ENCODE data around the gene PLEKHD1.
"Not testable (repeated sequence)": the region's sequence is repeated elsewhere in the genome, so short reads cannot be mapped to it uniquely, and the experiment has no call there.

PLEKHD1 gene

GRCh38 chr14:69481815-69482568 lies 2.5 kb upstream of the PLEKHD1 start:
- DNase-seq (ENCODE audit: low read depth in 2 of 2), result no peak

- DNase-seq (ENCODE audit: low read depth in 2 of 2), result no peak
Measured at GRCh38 chr14:69483765-69484443, 624 bp upstream of the PLEKHD1 start.

- DNase-seq (ENCODE audit: low read depth in 2 of 2), result no peak
Measured at GRCh38 chr14:69485315-69485660, 760 bp downstream of the PLEKHD1 start.

DNA sequence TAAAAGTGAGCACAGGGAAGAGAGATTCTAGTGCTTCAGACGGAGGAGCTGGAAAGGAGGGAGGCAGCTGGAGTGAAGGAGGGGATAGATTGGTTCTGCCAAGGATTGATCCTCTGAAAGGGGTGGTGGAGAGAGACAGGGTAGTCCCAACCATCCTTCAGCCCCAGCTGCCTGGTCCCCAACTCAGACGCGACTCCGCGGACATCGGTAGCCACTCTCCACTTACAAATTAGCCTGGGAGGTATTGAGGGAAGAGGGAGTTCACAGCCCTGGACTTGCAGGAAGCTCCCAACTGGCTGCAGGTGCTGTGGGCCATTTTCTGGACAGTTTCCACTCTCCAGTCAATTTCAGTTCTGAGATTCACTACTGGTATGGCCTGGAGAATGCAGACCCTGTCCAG lies 1.2 kb downstream of the PLEKHD1 start:
- no peak for DNase-seq (ENCODE audit: low read depth in 2 of 2)

- no peak for DNase-seq (ENCODE audit: low read depth in 2 of 2)
Measured at GRCh38 chr14:69487226-69487625, 2.7 kb downstream of the PLEKHD1 start.

GRCh38 chr14:69487771-69488170 lies 3.2 kb downstream of the PLEKHD1 start:
- no peak for DNase-seq (ENCODE audit: low read depth in 2 of 2)

DNA sequence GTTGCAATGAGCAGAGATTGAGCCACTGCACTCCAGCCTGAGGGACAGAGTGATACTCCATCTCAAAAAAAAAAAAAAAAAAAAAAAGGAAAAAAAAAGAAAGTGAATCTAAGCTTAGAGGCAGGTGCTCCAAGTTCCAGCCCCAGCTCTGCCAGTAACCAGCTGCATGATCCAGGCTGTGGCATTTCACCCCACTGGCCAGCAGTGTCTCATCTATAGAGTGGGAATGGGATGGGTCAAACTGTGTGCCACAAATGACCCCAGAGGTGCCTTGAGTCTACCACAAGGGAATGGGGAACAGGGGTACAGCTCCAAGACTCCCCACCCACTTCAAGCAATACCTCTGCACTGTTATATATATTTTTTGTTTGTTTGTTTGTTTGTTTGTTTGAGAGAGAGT lies 5.0 kb downstream of the PLEKHD1 start:
- no peak for DNase-seq (ENCODE audit: low read depth in 2 of 2)

GRCh38 chr14:69490219-69490918 lies 5.8 kb downstream of the PLEKHD1 start:
- no peak for DNase-seq (ENCODE audit: low read depth in 2 of 2)

GRCh38 chr14:69491193-69491592 lies 6.7 kb downstream of the PLEKHD1 start:
- DNase-seq (ENCODE audit: low read depth in 2 of 2), result no peak

GRCh38 chr14:69493038-69493437 lies 8.5 kb downstream of the PLEKHD1 start:
- no peak for DNase-seq (ENCODE audit: low read depth in 2 of 2)

GRCh38 chr14:69493791-69494190 lies 9.3 kb downstream of the PLEKHD1 start:
- DNase-seq (ENCODE audit: low read depth in 2 of 2), result no peak

GRCh38 chr14:69495341-69495921 lies 10.9 kb downstream of the PLEKHD1 start:
- DNase-seq (ENCODE audit: low read depth in 2 of 2), result no peak

GRCh38 chr14:69497866-69498265 lies 13.3 kb downstream of the PLEKHD1 start:
- not testable (repeated sequence) for DNase-seq (ENCODE audit: low read depth in 2 of 2)

DNA sequence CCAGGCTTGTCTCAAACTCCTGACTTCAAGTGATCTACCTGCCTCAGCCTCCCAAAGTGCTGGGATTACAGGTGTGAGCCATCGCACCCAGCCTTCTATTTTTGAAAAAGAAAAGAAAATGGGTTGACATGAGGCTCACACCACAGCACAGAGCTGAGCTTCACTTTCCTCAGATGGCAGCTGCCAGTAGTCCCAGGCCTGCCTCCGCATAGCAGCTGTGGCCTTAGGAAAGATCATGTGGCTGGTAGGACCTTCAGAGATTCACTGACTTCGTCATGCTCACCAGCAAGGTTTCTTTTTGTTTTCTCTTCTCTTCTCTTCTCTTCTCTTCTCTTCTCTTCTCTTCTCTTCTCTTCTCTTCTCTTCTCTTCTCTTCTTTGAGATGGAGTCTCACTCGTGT lies 13.8 kb downstream of the PLEKHD1 start:
- DNase-seq (ENCODE audit: low read depth in 2 of 2), result not testable (repeated sequence)

- DNase-seq (ENCODE audit: low read depth in 2 of 2), result no peak
Measured at GRCh38 chr14:69499436-69499835, 14.9 kb downstream of the PLEKHD1 start.

DNA sequence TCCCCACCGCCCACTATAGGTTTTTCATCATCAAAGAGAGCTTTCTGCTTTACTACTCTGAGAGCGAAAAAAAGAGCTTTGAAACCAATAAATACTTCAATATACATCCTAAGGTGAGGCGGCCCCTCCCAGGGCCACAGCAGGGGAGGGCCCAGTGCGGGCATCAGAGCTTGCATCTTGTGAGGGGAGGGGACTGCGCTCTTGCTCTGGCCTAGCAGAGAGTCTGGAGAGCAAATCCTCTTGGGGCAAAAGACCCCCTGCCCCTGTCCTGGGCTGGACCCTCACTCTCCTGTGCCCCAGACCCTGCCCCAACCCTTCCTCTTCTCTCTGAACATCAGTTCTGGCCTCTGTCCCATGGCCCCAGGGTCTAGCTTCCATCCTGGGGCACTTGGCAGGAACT lies 15.6 kb downstream of the PLEKHD1 start:
- DNase-seq (ENCODE audit: low read depth in 2 of 2), result no peak

- no peak for DNase-seq (ENCODE audit: low read depth in 2 of 2)
Measured at GRCh38 chr14:69500736-69501135, 16.2 kb downstream of the PLEKHD1 start.

DNA sequence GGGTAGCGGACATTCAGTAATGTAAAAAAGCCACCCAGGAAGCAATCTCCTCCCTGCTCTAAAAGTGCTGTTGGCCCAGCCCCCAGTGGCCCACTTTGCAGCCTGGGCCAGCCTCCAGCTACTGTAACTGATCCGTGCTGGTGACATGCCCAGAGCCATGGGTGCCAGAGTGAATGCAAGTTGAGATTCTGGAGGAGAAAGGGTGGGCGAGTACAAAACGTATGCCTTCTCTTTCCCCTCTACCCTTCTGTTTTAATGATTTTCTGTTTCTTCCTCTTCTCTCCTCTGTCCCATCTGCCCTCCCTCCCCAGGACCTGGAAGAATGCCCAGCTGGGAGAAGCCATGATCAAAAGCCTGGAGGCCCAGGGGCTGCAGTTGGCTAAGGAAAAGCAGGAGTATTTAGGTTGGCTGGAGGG lies 16.9 kb downstream of the PLEKHD1 start:
- DNase-seq (ENCODE audit: low read depth in 2 of 2), result no peak

DNA sequence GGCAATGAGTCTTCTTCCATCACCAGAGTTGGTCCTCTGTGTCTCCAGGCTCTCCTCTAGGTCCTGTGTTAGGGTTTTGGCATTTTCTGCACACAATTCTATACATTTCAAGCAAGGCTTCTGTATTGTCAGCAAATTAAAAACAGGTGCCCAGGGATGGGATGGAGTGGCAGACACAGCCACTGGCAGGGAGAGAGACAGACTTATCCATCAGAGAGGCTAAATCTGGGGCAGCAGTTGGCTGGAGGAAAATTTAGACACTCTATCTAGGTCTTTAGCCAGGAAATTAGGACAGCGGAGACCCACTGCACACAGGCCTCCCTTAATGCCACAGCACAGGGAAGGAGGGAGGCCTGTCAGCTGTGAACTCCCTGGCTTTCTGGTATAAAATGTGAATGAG lies 20.2 kb downstream of the PLEKHD1 start:
- no peak for DNase-seq (ENCODE audit: low read depth in 2 of 2)

DNA sequence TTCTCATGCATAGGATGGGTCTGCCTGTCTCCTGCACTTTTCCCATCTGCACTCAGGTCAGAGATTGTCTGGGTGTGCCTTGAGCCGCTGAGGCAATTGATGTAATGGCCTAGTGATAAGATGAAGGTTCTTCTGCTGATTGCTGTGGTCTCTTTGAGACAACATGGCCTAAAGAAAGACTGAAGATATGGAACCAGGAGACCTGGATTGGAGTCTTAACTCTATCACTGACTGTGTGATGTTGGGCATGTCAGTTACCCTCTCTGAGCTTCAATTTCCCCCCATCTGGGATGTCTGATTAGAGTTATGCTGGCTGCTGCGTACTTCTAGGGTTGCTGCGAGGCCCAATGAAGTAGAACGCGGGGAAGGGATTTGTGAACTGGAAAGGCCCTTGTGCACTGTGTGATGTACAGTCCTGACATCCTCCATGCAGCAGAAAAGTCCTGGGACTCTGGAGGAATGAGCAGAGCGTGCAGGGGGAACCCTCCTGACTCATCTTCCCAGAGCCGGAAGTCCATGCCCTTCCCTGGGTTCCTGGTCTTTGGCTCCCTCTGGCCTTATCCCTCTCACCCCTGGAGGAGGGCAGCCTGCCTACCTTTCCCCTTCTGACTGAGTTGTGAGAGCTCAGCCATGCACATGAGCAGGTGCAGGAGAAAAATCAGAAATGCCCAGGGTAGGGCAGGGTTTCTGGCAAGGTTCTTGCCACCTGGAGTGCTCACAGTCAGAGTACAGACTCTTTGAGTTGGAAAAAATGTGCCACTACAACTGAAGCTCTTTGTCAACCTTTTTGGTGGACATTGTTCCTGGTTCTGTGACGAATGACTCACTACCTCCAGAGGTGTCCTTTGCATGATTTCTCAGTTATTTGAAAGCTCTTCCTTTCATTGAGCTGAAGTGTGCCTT lies 21.1 kb downstream of the PLEKHD1 start:
- no peak for DNase-seq (ENCODE audit: low read depth in 2 of 2)

DNA sequence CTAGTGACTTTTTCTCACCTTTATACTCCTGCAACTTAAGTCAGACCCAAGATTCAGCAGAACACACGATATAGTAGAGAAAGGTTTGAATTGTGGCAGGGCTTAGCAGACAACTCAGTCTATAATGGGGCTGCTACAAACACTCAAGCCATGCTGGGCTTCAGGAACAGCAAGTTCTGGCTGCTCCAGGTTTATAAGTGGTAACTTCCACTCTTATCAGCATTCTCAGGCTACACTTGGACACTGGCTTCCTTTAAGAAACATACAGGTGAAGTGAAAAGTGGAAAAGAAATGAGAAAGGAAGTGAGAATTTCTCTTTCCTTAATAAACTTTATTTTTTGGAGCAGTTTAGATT lies 21.7 kb downstream of the PLEKHD1 start:
- DNase-seq (ENCODE audit: low read depth in 2 of 2), result no peak

Data from stimulated activated CD4-positive, alpha-beta T cell treated with anti-CD3 and anti-CD28 coated beads, Interleukin-15, amount 100 ng/mL, for 48 hours (primary cell).